GM20431 (cell line): ENCODE measurements around the gene CYFIP2.

ENCODE experiments used
- in situ Hi-C: fragments of 300-500 bp; cut with MseI, MboI; formaldehyde crosslinking; loops from one replicate; pipeline ENCODE4 v1.15.0; 2020; ENCODE audit warnings: low sequenced_read_pairs; ENCODE audit not compliant: unreplicated experiment

CYFIP2 gene

GRCh38 chr5:157443041-157443549 lies 177.2 kb downstream of the CYFIP2 start:
- in situ Hi-C loops = loop anchor here (25.0 kb wide), 1 partner anchor 269 kb away; no protein-coding TSS in a partner anchor

GRCh38 chr5:157444224-157444623 lies 178.3 kb downstream of the CYFIP2 start:
- in situ Hi-C loops = loop anchor here (25.0 kb wide), 1 partner anchor 268 kb away; no protein-coding TSS in a partner anchor
